ENCODE data around the gene SVIL. TPM values are rescaled to one million over a fixed set of nuclear protein-coding genes. Genes with fewer than 3 reads are reported as not detected.

The SVIL gene
- total and polyA plus RNA-seq, 4 donors: 3.1 to 26.0 (median 9.4) TPM

DNA sequence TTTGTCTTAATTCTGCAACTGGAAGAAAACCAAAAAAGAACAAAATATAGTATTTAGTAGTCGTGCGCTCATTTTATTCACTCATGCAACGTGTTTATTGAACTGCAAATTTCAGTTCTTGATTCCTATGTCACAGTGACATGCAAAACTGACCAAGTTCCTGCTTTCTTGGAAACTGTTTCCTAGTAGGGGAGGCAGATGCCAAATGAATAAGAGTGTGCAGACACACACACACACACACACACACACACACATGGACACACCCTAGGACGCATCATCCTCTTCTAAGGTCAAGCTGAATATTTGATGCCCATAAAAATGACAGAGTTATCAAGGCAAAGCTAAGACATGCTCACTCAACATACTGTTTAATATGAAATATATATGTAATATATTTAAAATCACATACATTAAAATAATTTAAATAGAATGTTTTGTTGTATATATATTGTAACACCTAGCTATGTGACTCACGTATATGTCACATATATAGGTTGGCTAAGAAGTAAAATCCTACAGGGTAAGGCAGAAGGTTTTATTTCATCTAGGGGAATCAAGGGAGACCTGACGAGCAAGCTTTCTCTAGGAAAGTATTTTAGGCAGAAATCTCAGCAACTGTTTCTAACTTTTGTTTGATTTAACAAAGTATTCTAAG lies 79.6 kb downstream of the SVIL start:
- no peak overlapping the region for H3K27ac ChIP-seq (ENCODE audit: low read depth in 1 of 2, low read length in 2 of 2)
- H3K36me3 ChIP-seq (ENCODE audit: control insufficient read depth in 4 of 4, insufficient read depth in 3 of 4, low read depth in 1 of 4, low read length in 3 of 4): peaks cover 5 to 32% (median 17%) of the 10 kb centered on the region in 4 donors
- WGBS: 87% methylated on average over 6 of the region's 6 CpGs

DNA sequence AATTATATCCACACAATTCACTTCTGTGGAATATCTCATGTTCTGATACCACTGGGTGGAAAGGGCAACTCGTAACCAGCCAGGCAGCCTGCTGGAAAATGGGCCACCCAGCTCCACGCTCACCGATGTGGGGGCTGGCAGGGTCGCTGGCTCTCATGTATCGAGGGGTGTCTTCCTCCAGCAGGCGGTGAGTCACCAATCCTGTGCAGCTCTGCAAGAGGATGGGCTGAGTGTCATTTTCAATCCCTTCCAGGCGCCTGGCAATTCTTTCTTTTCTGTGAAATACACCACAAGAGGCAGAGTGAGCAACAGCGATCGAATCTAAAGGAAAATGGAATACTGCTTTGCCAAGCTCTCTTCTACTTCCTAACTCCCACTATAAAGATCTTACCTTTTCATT lies 80.1 kb downstream of the SVIL start:
- no peak overlapping the region for H3K4me3 ChIP-seq (ENCODE audit: low read depth in 1 of 3, low read length in 3 of 3)
- no peak for DNase-seq (ENCODE audit: low spot score)
- no peaks in the 10 kb centered on the region for H3K27me3 ChIP-seq (ENCODE audit: control insufficient read depth in 4 of 4, insufficient read depth in 4 of 4, low read length in 3 of 4)
- H3K9me3 ChIP-seq (ENCODE audit: control insufficient read depth in 4 of 4, low read length in 3 of 4): no peaks in the 10 kb centered on the region
- 94% methylated on average over 9 of the region's 9 CpGs for WGBS
- no peaks in the 10 kb centered on the region for H3K4me1 ChIP-seq (ENCODE audit: control insufficient read depth in 4 of 4, insufficient read depth in 4 of 4, low read length in 3 of 4)
- no peak overlapping the region for H3K27ac ChIP-seq (ENCODE audit: low read depth in 1 of 2, low read length in 2 of 2)
- H3K36me3 ChIP-seq (ENCODE audit: control insufficient read depth in 4 of 4, insufficient read depth in 3 of 4, low read depth in 1 of 4, low read length in 3 of 4): peaks cover 7 to 32% (median 18%) of the 10 kb centered on the region in 4 donors
- no peak for TF ChIP-seq FOXA2 (IDR thresholded peaks at IDR 0.05)
- TF ChIP-seq SP1 (IDR thresholded peaks at IDR 0.05): no peak
- no peak for TF ChIP-seq FOXA1 (IDR thresholded peaks at IDR 0.05)
- TF ChIP-seq, protein P1, sequence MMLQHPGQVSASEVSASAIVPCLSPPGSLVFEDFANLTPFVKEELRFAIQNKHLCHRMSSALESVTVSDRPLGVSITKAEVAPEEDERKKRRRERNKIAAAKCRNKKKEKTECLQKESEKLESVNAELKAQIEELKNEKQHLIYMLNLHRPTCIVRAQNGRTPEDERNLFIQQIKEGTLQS (IDR thresholded peaks at IDR 0.05): no peak
- H3K9ac ChIP-seq (ENCODE audit: low read depth in 1 of 2, low read length in 2 of 2): no peak overlapping the region

More for the DNA sequence above, 79.6 kb downstream of the SVIL start:
- Histone ChIP-seq H3K4me3 (ENCODE audit: low read depth in 1 of 3, low read length in 3 of 3) (no peak overlapping the region), H3K27me3 (ENCODE audit: control insufficient read depth in 4 of 4, insufficient read depth in 4 of 4, low read length in 3 of 4) (no peaks in the 10 kb centered on the region), H3K4me1 (ENCODE audit: control insufficient read depth in 4 of 4, insufficient read depth in 4 of 4, low read length in 3 of 4) (no peaks in the 10 kb centered on the region), H3K9ac (ENCODE audit: low read depth in 1 of 2, low read length in 2 of 2) (no peak overlapping the region), H3K9me3 (ENCODE audit: control insufficient read depth in 4 of 4, low read length in 3 of 4) (no peaks in the 10 kb centered on the region)
- DNase-seq (ENCODE audit: low spot score): no peak
- TF ChIP-seq FOXA1 (IDR thresholded peaks at IDR 0.05) (no peak), NR2F2 (IDR thresholded peaks at IDR 0.05) (no peak), HNF4G (IDR thresholded peaks at IDR 0.05) (no peak), GABPA (IDR thresholded peaks at IDR 0.05 in 1 of 2, conservative IDR thresholded peaks at IDR 0.05 in 1 of 2) (no peak), YY1 (IDR thresholded peaks at IDR 0.05) (no peak), RAD21 (IDR thresholded peaks at IDR 0.05) (no peak)
- TF ChIP-seq, protein P2, sequence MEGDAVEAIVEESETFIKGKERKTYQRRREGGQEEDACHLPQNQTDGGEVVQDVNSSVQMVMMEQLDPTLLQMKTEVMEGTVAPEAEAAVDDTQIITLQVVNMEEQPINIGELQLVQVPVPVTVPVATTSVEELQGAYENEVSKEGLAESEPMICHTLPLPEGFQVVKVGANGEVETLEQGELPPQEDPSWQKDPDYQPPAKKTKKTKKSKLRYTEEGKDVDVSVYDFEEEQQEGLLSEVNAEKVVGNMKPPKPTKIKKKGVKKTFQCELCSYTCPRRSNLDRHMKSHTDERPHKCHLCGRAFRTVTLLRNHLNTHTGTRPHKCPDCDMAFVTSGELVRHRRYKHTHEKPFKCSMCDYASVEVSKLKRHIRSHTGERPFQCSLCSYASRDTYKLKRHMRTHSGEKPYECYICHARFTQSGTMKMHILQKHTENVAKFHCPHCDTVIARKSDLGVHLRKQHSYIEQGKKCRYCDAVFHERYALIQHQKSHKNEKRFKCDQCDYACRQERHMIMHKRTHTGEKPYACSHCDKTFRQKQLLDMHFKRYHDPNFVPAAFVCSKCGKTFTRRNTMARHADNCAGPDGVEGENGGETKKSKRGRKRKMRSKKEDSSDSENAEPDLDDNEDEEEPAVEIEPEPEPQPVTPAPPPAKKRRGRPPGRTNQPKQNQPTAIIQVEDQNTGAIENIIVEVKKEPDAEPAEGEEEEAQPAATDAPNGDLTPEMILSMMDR (IDR thresholded peaks at IDR 0.05; ENCODE audit: low read depth, low read length, missing input control): no peak
- TF ChIP-seq, protein P3, sequence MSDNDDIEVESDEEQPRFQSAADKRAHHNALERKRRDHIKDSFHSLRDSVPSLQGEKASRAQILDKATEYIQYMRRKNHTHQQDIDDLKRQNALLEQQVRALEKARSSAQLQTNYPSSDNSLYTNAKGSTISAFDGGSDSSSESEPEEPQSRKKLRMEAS (IDR thresholded peaks at IDR 0.05): no peak
- TF ChIP-seq, protein P4, sequence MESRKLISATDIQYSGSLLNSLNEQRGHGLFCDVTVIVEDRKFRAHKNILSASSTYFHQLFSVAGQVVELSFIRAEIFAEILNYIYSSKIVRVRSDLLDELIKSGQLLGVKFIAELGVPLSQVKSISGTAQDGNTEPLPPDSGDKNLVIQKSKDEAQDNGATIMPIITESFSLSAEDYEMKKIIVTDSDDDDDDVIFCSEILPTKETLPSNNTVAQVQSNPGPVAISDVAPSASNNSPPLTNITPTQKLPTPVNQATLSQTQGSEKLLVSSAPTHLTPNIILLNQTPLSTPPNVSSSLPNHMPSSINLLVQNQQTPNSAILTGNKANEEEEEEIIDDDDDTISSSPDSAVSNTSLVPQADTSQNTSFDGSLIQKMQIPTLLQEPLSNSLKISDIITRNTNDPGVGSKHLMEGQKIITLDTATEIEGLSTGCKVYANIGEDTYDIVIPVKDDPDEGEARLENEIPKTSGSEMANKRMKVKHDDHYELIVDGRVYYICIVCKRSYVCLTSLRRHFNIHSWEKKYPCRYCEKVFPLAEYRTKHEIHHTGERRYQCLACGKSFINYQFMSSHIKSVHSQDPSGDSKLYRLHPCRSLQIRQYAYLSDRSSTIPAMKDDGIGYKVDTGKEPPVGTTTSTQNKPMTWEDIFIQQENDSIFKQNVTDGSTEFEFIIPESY (IDR thresholded peaks at IDR 0.05): no peak
- TF ChIP-seq, protein P5, sequence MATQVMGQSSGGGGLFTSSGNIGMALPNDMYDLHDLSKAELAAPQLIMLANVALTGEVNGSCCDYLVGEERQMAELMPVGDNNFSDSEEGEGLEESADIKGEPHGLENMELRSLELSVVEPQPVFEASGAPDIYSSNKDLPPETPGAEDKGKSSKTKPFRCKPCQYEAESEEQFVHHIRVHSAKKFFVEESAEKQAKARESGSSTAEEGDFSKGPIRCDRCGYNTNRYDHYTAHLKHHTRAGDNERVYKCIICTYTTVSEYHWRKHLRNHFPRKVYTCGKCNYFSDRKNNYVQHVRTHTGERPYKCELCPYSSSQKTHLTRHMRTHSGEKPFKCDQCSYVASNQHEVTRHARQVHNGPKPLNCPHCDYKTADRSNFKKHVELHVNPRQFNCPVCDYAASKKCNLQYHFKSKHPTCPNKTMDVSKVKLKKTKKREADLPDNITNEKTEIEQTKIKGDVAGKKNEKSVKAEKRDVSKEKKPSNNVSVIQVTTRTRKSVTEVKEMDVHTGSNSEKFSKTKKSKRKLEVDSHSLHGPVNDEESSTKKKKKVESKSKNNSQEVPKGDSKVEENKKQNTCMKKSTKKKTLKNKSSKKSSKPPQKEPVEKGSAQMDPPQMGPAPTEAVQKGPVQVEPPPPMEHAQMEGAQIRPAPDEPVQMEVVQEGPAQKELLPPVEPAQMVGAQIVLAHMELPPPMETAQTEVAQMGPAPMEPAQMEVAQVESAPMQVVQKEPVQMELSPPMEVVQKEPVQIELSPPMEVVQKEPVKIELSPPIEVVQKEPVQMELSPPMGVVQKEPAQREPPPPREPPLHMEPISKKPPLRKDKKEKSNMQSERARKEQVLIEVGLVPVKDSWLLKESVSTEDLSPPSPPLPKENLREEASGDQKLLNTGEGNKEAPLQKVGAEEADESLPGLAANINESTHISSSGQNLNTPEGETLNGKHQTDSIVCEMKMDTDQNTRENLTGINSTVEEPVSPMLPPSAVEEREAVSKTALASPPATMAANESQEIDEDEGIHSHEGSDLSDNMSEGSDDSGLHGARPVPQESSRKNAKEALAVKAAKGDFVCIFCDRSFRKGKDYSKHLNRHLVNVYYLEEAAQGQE (IDR thresholded peaks at IDR 0.05): no peak
